Measurements from ENCODE around the gene LINGO4.

The LINGO4 gene

GRCh38 chr1:151815716-151816327 lies 10.6 kb upstream of the LINGO4 start:
- H3K27ac ChIP-seq = no peak overlapping the region

GRCh38 chr1:151814971-151815545 lies 9.8 kb upstream of the LINGO4 start:
- no peak for DNase-seq (ENCODE audit: low read depth, low spot score)
- no peak overlapping the region for H3K27ac ChIP-seq

More at GRCh38 chr1:151815716-151816327, 10.6 kb upstream of the LINGO4 start:
- no peak for DNase-seq (ENCODE audit: low read depth, low spot score)

- DNase-seq (ENCODE audit: low read depth, low spot score) = no peak
- H3K27ac ChIP-seq = no peak overlapping the region
Observed at GRCh38 chr1:151814426-151814825, 9.2 kb upstream of the LINGO4 start.

- H3K27ac ChIP-seq = no peak overlapping the region
- DNase-seq (ENCODE audit: low read depth, low spot score) = no peak
Observed at GRCh38 chr1:151813271-151813977, 8.2 kb upstream of the LINGO4 start.

GRCh38 chr1:151811181-151811580 lies 6.0 kb upstream of the LINGO4 start:
- H3K27ac ChIP-seq = no peak overlapping the region
- no peak for DNase-seq (ENCODE audit: low read depth, low spot score)

GRCh38 chr1:151809985-151810556 lies 4.9 kb upstream of the LINGO4 start:
- no peak overlapping the region for H3K27ac ChIP-seq
- no peak for DNase-seq (ENCODE audit: low read depth, low spot score)

GRCh38 chr1:151809290-151809984 lies 4.2 kb upstream of the LINGO4 start:
- no peak for DNase-seq (ENCODE audit: low read depth, low spot score)
- H3K27ac ChIP-seq = no peak overlapping the region

GRCh38 chr1:151807766-151808165 lies 2.5 kb upstream of the LINGO4 start:
- H3K27ac ChIP-seq = no peak overlapping the region
- DNase-seq (ENCODE audit: low read depth, low spot score) = no peak

- no peak overlapping the region for H3K27ac ChIP-seq
- no peak for DNase-seq (ENCODE audit: low read depth, low spot score)
Observed at GRCh38 chr1:151807131-151807530, 1.9 kb upstream of the LINGO4 start.

GRCh38 chr1:151806170-151806569 lies 951 bp upstream of the LINGO4 start:
- H3K27ac ChIP-seq = no peak overlapping the region
- no peak for DNase-seq (ENCODE audit: low read depth, low spot score)

GRCh38 chr1:151803915-151804314 lies 1.3 kb downstream of the LINGO4 start:
- no peak overlapping the region for H3K27ac ChIP-seq
- DNase-seq (ENCODE audit: low read depth, low spot score) = no peak

- no peak overlapping the region for H3K27ac ChIP-seq
- no peak for DNase-seq (ENCODE audit: low read depth, low spot score)
Observed at GRCh38 chr1:151803164-151803563, 2.1 kb downstream of the LINGO4 start.

GRCh38 chr1:151802372-151802771 lies 2.8 kb downstream of the LINGO4 start:
- H3K27ac ChIP-seq = no peak overlapping the region
- DNase-seq (ENCODE audit: low read depth, low spot score) = no peak

- no peak for DNase-seq (ENCODE audit: low read depth, low spot score)
- H3K27ac ChIP-seq = no peak overlapping the region
Observed at GRCh38 chr1:151801846-151802245, 3.4 kb downstream of the LINGO4 start.

GRCh38 chr1:151801310-151801820 lies 3.9 kb downstream of the LINGO4 start:
- DNase-seq (ENCODE audit: low read depth, low spot score) = no peak
- no peak overlapping the region for H3K27ac ChIP-seq

GRCh38 chr1:151800830-151801229 lies 4.4 kb downstream of the LINGO4 start:
- no peak overlapping the region for H3K27ac ChIP-seq
- no peak for DNase-seq (ENCODE audit: low read depth, low spot score)

- no peak for DNase-seq (ENCODE audit: low read depth, low spot score)
- H3K27ac ChIP-seq = no peak overlapping the region
Observed at GRCh38 chr1:151799179-151800022, 5.8 kb downstream of the LINGO4 start.

- H3K27ac ChIP-seq = no peak overlapping the region
- no peak for DNase-seq (ENCODE audit: low read depth, low spot score)
Observed at GRCh38 chr1:151798571-151798970, 6.6 kb downstream of the LINGO4 start.

- no peak for DNase-seq (ENCODE audit: low read depth, low spot score)
Observed at GRCh38 chr1:151790940-151791651, 14.1 kb downstream of the LINGO4 start.

More at GRCh38 chr1:151790940-151791651, 14.1 kb downstream of the LINGO4 start:
- peak overlapping the region; percentile 44 for H3K27ac ChIP-seq
